ENCODE results near the gene PLCG1.

The PLCG1 gene

GRCh38 chr20:41100001-41100480 lies 37.3 kb upstream of the PLCG1 start:
- TF ChIP-seq, protein P1, sequence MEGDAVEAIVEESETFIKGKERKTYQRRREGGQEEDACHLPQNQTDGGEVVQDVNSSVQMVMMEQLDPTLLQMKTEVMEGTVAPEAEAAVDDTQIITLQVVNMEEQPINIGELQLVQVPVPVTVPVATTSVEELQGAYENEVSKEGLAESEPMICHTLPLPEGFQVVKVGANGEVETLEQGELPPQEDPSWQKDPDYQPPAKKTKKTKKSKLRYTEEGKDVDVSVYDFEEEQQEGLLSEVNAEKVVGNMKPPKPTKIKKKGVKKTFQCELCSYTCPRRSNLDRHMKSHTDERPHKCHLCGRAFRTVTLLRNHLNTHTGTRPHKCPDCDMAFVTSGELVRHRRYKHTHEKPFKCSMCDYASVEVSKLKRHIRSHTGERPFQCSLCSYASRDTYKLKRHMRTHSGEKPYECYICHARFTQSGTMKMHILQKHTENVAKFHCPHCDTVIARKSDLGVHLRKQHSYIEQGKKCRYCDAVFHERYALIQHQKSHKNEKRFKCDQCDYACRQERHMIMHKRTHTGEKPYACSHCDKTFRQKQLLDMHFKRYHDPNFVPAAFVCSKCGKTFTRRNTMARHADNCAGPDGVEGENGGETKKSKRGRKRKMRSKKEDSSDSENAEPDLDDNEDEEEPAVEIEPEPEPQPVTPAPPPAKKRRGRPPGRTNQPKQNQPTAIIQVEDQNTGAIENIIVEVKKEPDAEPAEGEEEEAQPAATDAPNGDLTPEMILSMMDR (IDR thresholded peaks at IDR 0.05): no peak

GRCh38 chr20:41101660-41102059 lies 35.7 kb upstream of the PLCG1 start:
- TF ChIP-seq, protein P1 (IDR thresholded peaks at IDR 0.05): no peak

DNA sequence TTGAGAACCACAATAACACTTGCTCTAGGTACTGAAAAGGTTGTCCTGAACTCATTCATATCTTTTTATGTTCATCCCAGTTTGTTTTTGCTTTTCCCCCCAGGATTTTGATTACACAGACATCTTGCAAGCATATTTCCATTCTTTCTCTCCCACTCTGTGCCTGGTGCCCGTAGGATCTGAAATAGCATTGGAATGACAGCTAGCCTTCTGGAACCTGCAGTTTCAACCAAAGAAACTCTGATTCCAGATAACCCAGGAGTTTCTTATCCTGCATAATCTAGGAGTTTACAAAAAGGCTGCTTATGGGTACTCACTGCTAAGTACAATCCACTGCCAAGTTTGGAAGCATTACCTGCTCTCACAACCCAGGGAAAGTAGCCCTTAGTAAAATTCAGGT lies 28.8 kb upstream of the PLCG1 start:
- TF ChIP-seq, protein P1 (IDR thresholded peaks at IDR 0.05): no peak

DNA sequence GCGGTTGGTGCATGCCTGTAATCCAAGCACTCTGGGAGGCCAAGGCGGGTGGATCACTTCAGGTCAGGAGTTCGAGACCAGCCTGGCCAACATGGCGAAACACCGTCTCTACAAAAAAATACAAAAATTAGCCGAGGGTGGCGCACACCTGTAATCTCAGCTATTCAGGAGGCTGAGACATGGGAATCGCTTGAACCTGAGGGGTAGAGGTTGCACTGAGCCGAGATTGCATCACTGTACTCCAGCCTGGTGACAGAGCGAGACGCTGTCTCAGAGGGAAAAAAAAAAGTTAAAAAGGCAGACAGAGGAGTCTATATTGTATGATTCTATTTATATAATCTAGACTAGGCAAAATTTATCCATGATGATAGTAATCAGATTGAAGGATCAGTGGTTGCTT lies 27.3 kb upstream of the PLCG1 start:
- TF ChIP-seq, protein P1 (IDR thresholded peaks at IDR 0.05): no peak

GRCh38 chr20:41110930-41111577 lies 26.3 kb upstream of the PLCG1 start:
- TF ChIP-seq, protein P1 (IDR thresholded peaks at IDR 0.05): no peak

DNA sequence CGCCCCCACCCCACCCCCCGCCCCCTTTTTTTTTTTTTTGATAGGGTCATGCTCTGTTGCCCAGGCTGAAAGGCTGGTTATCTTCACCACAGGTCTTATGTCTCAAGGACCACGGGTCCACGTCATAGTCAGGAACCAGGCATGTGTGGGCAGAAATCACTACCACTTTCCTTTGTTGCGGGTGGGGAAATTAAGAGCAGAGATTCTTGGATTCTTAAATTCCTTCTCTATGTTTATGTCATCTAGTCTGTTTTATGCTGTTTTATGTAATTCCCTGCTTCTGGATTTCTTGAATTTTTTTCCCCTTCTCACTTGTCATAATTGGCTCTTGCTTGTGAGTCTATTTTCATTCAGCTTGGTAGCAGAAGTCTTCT lies 25.8 kb upstream of the PLCG1 start:
- TF ChIP-seq, protein P1 (IDR thresholded peaks at IDR 0.05): no peak

GRCh38 chr20:41116282-41116956 lies 20.9 kb upstream of the PLCG1 start:
- TF ChIP-seq, protein P1 (IDR thresholded peaks at IDR 0.05): no peak
